Measurements from ENCODE around the gene EML4. TPM values are rescaled to one million over a fixed set of nuclear protein-coding genes. Genes with fewer than 3 reads are reported as not detected.

The EML4 gene
- total and polyA plus RNA-seq, 8 donors: 12.5 to 44.0 (median 33.2) TPM

- DNase-seq (no peak), ATAC-seq (peak in 1 of 4 donors; percentile 0), FAIRE-seq (no peak)
- Histone ChIP-seq H3K9me3 (no peaks in the 10 kb centered on the region), H3K4me1 (peaks cover 0 to 17% (median 13%) of the 10 kb centered on the region in 3 donors), H3K27ac (peak overlapping the region in 1 of 4 donors; percentile 98), H3K27me3 (no peaks in the 10 kb centered on the region), H3K4me3 (peak overlapping the region; percentile 64 to 93 (median 83)), H3K36me3 (no peaks in the 10 kb centered on the region)
- no peak for TF ChIP-seq CTCF (IDR thresholded peaks at IDR 0.05)
- intact Hi-C loops (cut with DNase I): no loop called here
- WGBS, 2 donors: 3 to 5% methylated on average over 12 of the region's 12 CpGs
These were observed 190.9 kb downstream of the EML4 start for GRCh38 chr2:42359965-42360483.

- 0% methylated on average over 15 of the region's 15 CpGs for WGBS, 2 donors
- ATAC-seq (peak in 1 of 4 donors; percentile 4), DNase-seq (no peak), FAIRE-seq (no peak)
- Histone ChIP-seq H3K27me3 (no peaks in the 10 kb centered on the region), H3K27ac (peak overlapping the region; percentile 89 to 98 (median 95)), H3K4me3 (peak overlapping the region; percentile 64 to 93 (median 83)), H3K36me3 (no peaks in the 10 kb centered on the region), H3K4me1 (peaks cover 0 to 12% (median 9%) of the 10 kb centered on the region in 3 donors), H3K9me3 (no peaks in the 10 kb centered on the region)
- intact Hi-C loops (cut with DNase I): no loop called here
- TF ChIP-seq CTCF (IDR thresholded peaks at IDR 0.05): no peak
These were observed 191.3 kb downstream of the EML4 start for GRCh38 chr2:42360493-42360889.

GRCh38 chr2:42360890-42361727 is 192.0 kb downstream of the EML4 start, which contains the start of gene COX7A2L:
Gene COX7A2L, minus strand, starts transcription at chr2:42361217. Its CDS starts 56 bp downstream, at chr2:42361161.
- 0% methylated on average over 61 of the region's 61 CpGs for WGBS, 2 donors
- Histone ChIP-seq H3K36me3 (no peaks in the 10 kb centered on the region), H3K9me3 (no peaks in the 10 kb centered on the region), H3K27ac (peak within 1 kb of the TSS; percentile 89 to 98 (median 95)), H3K27me3 (no peaks in the 10 kb centered on the region), H3K4me1 (peaks cover 0 to 11% (median 8%) of the 10 kb centered on the region in 3 donors), H3K4me3 (peak within 1 kb of the TSS; percentile 64 to 93 (median 83))
- intact Hi-C loops (cut with DNase I): no loop called here
- FAIRE-seq (no peak), ATAC-seq (peak; percentile 95 to 98 (median 96)), DNase-seq (peak; percentile 96 to 99 (median 98))
- TF ChIP-seq CTCF (IDR thresholded peaks at IDR 0.05): no peak

GRCh38 chr2:42361728-42362283 is 192.7 kb downstream of the EML4 start:
- FAIRE-seq (no peak), DNase-seq (no peak), ATAC-seq (peak in 3 of 4 donors; percentile 0 to 7 (median 0))
- H3K4me1 ChIP-seq: peaks cover 0 to 11% (median 8%) of the 10 kb centered on the region in 3 donors
- no peak for TF ChIP-seq CTCF (IDR thresholded peaks at IDR 0.05)
- H3K27me3 ChIP-seq: no peaks in the 10 kb centered on the region
- no peaks in the 10 kb centered on the region for H3K9me3 ChIP-seq
- intact Hi-C loops (cut with DNase I): no loop called here
- H3K36me3 ChIP-seq: no peaks in the 10 kb centered on the region
- 4 to 7% methylated on average over 6 of the region's 6 CpGs for WGBS, 2 donors
- H3K4me3 ChIP-seq: peak overlapping the region in 3 of 4 donors; percentile 2 to 93 (median 64)
- H3K27ac ChIP-seq: peak overlapping the region; percentile 89 to 98 (median 95)
